SK-N-SH treated with all-trans-retinoic acid at 6 μM for 48 hours (cell line): ENCODE measurements around the gene MREG.
A peak's percentile ranks its signal among the peaks of the same experiment; 100 is the strongest.
"Not testable (repeated sequence)": the region's sequence is repeated elsewhere in the genome, so short reads cannot be mapped to it uniquely, and the experiment has no call there.

Source experiments
- ATAC-seq: fragments of 200-7000 bp; cut with Tn5 transposase; 3 replicates; pipeline ENCODE4 v1.9.1; 2020; ENCODE audit warnings: mild to moderate bottlenecking, moderate library complexity
- ARNTL ChIP-seq: fragments of 450-650 bp; formaldehyde crosslinking; IDR thresholded peaks from 2 replicates; pipeline ENCODE4 v1.5.0; 2020; ENCODE audit warnings: low read depth, mild to moderate bottlenecking, moderate library complexity, borderline replicate concordance
- CSDC2 ChIP-seq: fragments of 250-450 bp; sonication (Bioruptor Pico); IDR thresholded peaks from 2 replicates; pipeline ENCODE4 v1.5.0; 2020; ENCODE audit warnings: mild to moderate bottlenecking, moderate library complexity
- ESRRG ChIP-seq: fragments of 250-450 bp; sonication (Bioruptor Pico); IDR thresholded peaks from 2 replicates; pipeline ENCODE4 v1.6.1; 2021; ENCODE audit warnings: mild to moderate bottlenecking
- GLIS3 ChIP-seq: fragments of 250-450 bp; sonication (Bioruptor Pico); IDR thresholded peaks from 2 replicates; pipeline ENCODE4 v1.5.0; 2020; ENCODE audit warnings: mild to moderate bottlenecking, moderate library complexity
- ISL1 ChIP-seq: fragments of 250-450 bp; sonication (Bioruptor Pico); IDR thresholded peaks from 2 replicates; pipeline ENCODE4 v2.1.2; 2022; ENCODE audit warnings: mild to moderate bottlenecking, moderate library complexity
- PPARA ChIP-seq: fragments of 250-450 bp; sonication (Bioruptor Pico); IDR thresholded peaks from 2 replicates; pipeline ENCODE4 v1.5.0; 2020; ENCODE audit warnings: mild to moderate bottlenecking, borderline replicate concordance
- RARB ChIP-seq: fragments of 250-450 bp; sonication (Bioruptor Pico); IDR thresholded peaks from 2 replicates; pipeline ENCODE4 v1.8.0; 2021; ENCODE audit warnings: mild to moderate bottlenecking, moderate library complexity
- SNAI2 ChIP-seq: fragments of 250-450 bp; sonication (Bioruptor Pico); IDR thresholded peaks from 2 replicates; pipeline ENCODE4 v1.5.0; 2020; ENCODE audit warnings: mild to moderate bottlenecking, moderate library complexity
- TCF4 ChIP-seq: fragments of 250-450 bp; sonication (Bioruptor Pico); IDR thresholded peaks from 2 replicates; pipeline ENCODE4 v1.8.0; 2021; ENCODE audit warnings: mild to moderate bottlenecking, moderate library complexity, borderline replicate concordance
- TOX ChIP-seq: fragments of 250-450 bp; sonication (Bioruptor Pico); IDR thresholded peaks from 2 replicates; pipeline ENCODE4 v1.8.0; 2021; ENCODE audit warnings: mild to moderate bottlenecking, moderate library complexity, borderline replicate concordance
- ZC3H10 ChIP-seq: fragments of 250-450 bp; sonication (Bioruptor Pico); IDR thresholded peaks from 2 replicates; pipeline ENCODE4 v1.5.1; 2021; ENCODE audit warnings: mild to moderate bottlenecking, moderate library complexity
- ZFP3 ChIP-seq: fragments of 250-450 bp; sonication (Bioruptor Pico); IDR thresholded peaks from 2 replicates; pipeline ENCODE4 v1.5.0; 2020; ENCODE audit warnings: mild to moderate bottlenecking, moderate library complexity
- ZFP30 ChIP-seq: fragments of 450-650 bp; formaldehyde crosslinking; IDR thresholded peaks from 2 replicates; pipeline ENCODE4 v1.5.0; 2022; ENCODE audit warnings: mild to moderate bottlenecking, moderate library complexity
- ZNF565 ChIP-seq: fragments of 450-650 bp; formaldehyde crosslinking; conservative IDR thresholded peaks from 2 replicates; pipeline ENCODE4 v1.5.0; 2020; ENCODE audit warnings: low read depth, mild to moderate bottlenecking, moderate library complexity
- ZNF70 ChIP-seq: fragments of 450-650 bp; formaldehyde crosslinking; IDR thresholded peaks from 2 replicates; pipeline ENCODE4 v1.5.0; 2020; ENCODE audit warnings: mild to moderate bottlenecking, moderate library complexity
- ZNF8 ChIP-seq: fragments of 450-650 bp; formaldehyde crosslinking; IDR thresholded peaks from 2 replicates; pipeline ENCODE4 v1.5.0; 2020; ENCODE audit warnings: mild to moderate bottlenecking, moderate library complexity
- TF ChIP-seq, protein P1 (sequence below): fragments of 250-450 bp; sonication (Bioruptor Pico); IDR thresholded peaks from 2 replicates; pipeline ENCODE4 v1.5.1; 2021; ENCODE audit warnings: mild to moderate bottlenecking, moderate library complexity
- TF ChIP-seq, protein P2 (sequence below): fragments of 250-450 bp; sonication (Bioruptor Pico); IDR thresholded peaks from 2 replicates; pipeline ENCODE4 v1.8.0; 2021; ENCODE audit warnings: low read depth, mild to moderate bottlenecking, moderate library complexity, borderline replicate concordance
- TF ChIP-seq, protein P3 (sequence below): fragments of 250-450 bp; sonication (Bioruptor Pico); IDR thresholded peaks from 2 replicates; pipeline ENCODE4 v1.8.0; 2020; ENCODE audit warnings: mild to moderate bottlenecking, moderate library complexity, borderline replicate concordance
- TF ChIP-seq, protein P4 (sequence below): fragments of 250-450 bp; sonication (Bioruptor Pico); IDR thresholded peaks from 2 replicates; pipeline ENCODE4 v1.5.1; 2020; ENCODE audit warnings: low read depth, mild to moderate bottlenecking, moderate library complexity
- TF ChIP-seq, protein P5 (sequence below): fragments of 250-450 bp; sonication (Bioruptor Pico); IDR thresholded peaks from 2 replicates; pipeline ENCODE4 v1.5.0; 2020; ENCODE audit warnings: mild to moderate bottlenecking, moderate library complexity

The MREG gene

DNA sequence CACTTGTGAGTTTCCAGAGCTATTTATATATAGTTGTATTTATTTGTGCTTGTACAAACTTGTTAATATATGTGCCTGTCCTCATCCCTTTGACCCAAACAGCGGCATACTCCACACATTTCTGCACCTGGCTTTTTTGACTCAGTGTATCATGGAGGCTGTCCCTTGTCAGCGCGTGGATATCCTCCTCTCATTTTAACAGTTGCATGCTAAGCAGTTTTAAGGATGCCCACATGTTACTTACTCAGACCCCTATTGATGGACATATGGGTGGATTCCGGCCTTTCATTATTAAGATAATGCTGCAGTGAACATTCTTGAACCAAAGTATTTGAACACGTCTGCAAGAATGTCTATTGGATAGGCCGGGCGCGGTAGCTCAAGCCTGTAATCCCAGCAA lies 655 bp upstream of the MREG start:
- ATAC-seq, result no peak
- TF ChIP-seq ZC3H10 (CRISPR knock-in tag), result no peak
- TF ChIP-seq RARB (CRISPR knock-in tag), result no peak
- no peak for TF ChIP-seq SNAI2 (CRISPR knock-in tag)
- no peak for TF ChIP-seq CSDC2 (CRISPR knock-in tag)
- TF ChIP-seq, protein P1, sequence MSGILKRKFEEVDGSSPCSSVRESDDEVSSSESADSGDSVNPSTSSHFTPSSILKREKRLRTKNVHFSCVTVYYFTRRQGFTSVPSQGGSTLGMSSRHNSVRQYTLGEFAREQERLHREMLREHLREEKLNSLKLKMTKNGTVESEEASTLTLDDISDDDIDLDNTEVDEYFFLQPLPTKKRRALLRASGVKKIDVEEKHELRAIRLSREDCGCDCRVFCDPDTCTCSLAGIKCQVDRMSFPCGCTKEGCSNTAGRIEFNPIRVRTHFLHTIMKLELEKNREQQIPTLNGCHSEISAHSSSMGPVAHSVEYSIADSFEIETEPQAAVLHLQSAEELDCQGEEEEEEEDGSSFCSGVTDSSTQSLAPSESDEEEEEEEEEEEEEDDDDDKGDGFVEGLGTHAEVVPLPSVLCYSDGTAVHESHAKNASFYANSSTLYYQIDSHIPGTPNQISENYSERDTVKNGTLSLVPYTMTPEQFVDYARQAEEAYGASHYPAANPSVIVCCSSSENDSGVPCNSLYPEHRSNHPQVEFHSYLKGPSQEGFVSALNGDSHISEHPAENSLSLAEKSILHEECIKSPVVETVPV (CRISPR knock-in tag), result no peak

DNA sequence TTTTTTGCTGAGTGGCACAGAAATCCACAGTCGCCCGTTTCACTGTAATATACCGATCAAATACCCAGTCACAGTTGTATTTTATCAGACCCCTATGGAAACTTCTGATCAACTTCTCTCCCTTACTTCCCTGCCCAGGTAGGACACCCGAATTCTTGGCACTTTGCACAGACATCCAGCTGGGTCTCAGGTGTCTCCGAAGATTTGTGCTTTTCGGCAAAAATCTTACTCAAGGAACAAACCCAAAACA lies 596 bp downstream of the MREG start:
- TF ChIP-seq, protein P2, sequence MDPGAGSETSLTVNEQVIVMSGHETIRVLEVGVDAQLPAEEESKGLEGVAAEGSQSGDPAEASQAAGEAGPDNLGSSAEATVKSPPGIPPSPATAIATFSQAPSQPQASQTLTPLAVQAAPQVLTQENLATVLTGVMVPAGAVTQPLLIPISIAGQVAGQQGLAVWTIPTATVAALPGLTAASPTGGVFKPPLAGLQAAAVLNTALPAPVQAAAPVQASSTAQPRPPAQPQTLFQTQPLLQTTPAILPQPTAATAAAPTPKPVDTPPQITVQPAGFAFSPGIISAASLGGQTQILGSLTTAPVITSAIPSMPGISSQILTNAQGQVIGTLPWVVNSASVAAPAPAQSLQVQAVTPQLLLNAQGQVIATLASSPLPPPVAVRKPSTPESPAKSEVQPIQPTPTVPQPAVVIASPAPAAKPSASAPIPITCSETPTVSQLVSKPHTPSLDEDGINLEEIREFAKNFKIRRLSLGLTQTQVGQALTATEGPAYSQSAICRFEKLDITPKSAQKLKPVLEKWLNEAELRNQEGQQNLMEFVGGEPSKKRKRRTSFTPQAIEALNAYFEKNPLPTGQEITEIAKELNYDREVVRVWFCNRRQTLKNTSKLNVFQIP (CRISPR knock-in tag), result no peak
- no peak for TF ChIP-seq TOX (CRISPR knock-in tag)
- no peak for TF ChIP-seq ZFP3 (CRISPR knock-in tag)
- TF ChIP-seq, protein P3, sequence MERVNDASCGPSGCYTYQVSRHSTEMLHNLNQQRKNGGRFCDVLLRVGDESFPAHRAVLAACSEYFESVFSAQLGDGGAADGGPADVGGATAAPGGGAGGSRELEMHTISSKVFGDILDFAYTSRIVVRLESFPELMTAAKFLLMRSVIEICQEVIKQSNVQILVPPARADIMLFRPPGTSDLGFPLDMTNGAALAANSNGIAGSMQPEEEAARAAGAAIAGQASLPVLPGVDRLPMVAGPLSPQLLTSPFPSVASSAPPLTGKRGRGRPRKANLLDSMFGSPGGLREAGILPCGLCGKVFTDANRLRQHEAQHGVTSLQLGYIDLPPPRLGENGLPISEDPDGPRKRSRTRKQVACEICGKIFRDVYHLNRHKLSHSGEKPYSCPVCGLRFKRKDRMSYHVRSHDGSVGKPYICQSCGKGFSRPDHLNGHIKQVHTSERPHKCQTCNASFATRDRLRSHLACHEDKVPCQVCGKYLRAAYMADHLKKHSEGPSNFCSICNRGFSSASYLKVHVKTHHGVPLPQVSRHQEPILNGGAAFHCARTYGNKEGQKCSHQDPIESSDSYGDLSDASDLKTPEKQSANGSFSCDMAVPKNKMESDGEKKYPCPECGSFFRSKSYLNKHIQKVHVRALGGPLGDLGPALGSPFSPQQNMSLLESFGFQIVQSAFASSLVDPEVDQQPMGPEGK, result no peak
- TF ChIP-seq, protein P4, sequence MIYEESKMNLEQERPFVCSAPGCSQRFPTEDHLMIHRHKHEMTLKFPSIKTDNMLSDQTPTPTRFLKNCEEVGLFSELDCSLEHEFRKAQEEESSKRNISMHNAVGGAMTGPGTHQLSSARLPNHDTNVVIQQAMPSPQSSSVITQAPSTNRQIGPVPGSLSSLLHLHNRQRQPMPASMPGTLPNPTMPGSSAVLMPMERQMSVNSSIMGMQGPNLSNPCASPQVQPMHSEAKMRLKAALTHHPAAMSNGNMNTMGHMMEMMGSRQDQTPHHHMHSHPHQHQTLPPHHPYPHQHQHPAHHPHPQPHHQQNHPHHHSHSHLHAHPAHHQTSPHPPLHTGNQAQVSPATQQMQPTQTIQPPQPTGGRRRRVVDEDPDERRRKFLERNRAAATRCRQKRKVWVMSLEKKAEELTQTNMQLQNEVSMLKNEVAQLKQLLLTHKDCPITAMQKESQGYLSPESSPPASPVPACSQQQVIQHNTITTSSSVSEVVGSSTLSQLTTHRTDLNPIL (CRISPR knock-in tag), result no peak
- TF ChIP-seq ZFP30 (CRISPR knock-in tag), result no peak
- no peak for TF ChIP-seq ZNF70 (CRISPR knock-in tag)
- TF ChIP-seq ESRRG (CRISPR knock-in tag), result no peak
- no peak for TF ChIP-seq ISL1 (CRISPR knock-in tag)
- TF ChIP-seq, protein P1 (CRISPR knock-in tag), result no peak
- no peak for TF ChIP-seq RARB (CRISPR knock-in tag)
- TF ChIP-seq, protein P5, sequence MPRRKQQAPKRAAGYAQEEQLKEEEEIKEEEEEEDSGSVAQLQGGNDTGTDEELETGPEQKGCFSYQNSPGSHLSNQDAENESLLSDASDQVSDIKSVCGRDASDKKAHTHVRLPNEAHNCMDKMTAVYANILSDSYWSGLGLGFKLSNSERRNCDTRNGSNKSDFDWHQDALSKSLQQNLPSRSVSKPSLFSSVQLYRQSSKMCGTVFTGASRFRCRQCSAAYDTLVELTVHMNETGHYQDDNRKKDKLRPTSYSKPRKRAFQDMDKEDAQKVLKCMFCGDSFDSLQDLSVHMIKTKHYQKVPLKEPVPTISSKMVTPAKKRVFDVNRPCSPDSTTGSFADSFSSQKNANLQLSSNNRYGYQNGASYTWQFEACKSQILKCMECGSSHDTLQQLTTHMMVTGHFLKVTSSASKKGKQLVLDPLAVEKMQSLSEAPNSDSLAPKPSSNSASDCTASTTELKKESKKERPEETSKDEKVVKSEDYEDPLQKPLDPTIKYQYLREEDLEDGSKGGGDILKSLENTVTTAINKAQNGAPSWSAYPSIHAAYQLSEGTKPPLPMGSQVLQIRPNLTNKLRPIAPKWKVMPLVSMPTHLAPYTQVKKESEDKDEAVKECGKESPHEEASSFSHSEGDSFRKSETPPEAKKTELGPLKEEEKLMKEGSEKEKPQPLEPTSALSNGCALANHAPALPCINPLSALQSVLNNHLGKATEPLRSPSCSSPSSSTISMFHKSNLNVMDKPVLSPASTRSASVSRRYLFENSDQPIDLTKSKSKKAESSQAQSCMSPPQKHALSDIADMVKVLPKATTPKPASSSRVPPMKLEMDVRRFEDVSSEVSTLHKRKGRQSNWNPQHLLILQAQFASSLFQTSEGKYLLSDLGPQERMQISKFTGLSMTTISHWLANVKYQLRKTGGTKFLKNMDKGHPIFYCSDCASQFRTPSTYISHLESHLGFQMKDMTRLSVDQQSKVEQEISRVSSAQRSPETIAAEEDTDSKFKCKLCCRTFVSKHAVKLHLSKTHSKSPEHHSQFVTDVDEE, result no peak
- no peak for TF ChIP-seq ZC3H10 (CRISPR knock-in tag)
- no peak for TF ChIP-seq ZNF565 (CRISPR knock-in tag)
- TF ChIP-seq GLIS3 (CRISPR knock-in tag), result no peak
- no peak for TF ChIP-seq ARNTL
- TF ChIP-seq ZNF8 (CRISPR knock-in tag), result no peak
- TF ChIP-seq CSDC2 (CRISPR knock-in tag), result no peak
- no peak for TF ChIP-seq PPARA (CRISPR knock-in tag)
- peak; percentile 41; the same call in 2 of the 3 replicates for ATAC-seq

DNA sequence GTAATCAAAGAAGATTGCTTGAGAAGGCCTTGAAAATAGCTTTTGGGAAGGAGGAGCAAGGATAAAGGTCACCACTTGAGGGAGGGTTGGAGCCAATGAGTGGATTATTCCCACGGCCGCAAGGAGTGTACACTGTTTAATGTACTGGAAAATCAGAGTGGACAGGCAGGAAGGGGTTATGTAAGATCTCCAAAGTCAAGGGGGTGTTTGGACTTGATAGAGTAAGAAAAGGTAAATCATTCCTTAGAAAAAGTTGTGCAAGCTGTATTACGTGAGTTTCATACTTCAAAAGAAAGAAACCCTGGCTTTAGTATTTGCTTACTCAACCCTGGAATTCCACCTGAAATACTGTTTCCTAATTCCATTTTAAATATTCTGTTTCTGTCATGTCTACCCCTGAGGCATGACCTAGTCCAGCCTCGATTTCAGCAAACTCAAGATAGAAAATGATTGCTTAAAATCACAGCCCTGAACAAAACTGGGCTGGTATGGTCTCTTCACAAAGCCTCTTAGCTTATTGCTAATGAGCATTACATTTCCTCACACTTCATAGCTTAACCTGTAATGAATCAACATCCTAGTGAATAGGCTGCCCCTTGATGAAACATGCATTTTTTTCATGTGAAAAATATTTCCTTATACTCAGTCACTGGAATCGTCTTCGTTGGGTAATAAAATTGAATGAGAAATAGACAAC lies 1.1 kb downstream of the MREG start:
- TF ChIP-seq TCF4 (CRISPR knock-in tag), result 0 out of 2 replicates have a peak, but pooled peaks have one; percentile 13
- TF ChIP-seq, protein P3, result no peak

DNA sequence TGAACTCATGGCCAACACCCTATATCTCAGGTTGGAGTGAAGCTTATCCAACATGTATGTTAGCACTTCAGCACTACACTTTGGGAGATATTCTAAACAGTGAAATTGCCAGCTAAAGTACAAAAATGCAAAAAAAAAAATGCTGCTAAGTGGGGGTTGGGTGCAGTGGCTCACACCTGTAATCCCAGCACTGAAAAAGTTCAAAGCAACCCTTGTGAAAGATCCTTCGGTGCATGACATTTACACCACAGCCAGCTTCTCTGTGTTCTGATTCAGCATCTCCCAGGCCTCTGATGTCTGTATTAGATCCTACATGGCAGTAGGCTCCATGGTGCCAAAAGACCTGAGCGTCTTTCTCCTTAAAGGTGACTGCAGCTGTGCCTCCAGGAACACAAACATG lies 4.1 kb downstream of the MREG start:
- not testable (repeated sequence) for ATAC-seq

More for the DNA sequence above, 1.1 kb downstream of the MREG start:
- peak; percentile 85 for ATAC-seq
